IPS-18a (cell line): Measurements from ENCODE around the gene MAML2.

Source experiments
- H3K27ac ChIP-seq: one replicate; pipeline ENCODE4 v1.5.1; 2013; ENCODE audit warnings: low read length
- H3K27me3 ChIP-seq: one replicate; pipeline ENCODE4 v1.6.1; 2013; ENCODE audit warnings: mild to moderate bottlenecking, low read length; ENCODE audit not compliant: control insufficient read depth, insufficient read depth
- H3K36me3 ChIP-seq: one replicate; pipeline ENCODE4 v1.6.1; 2013; ENCODE audit warnings: low read depth, low read length; ENCODE audit not compliant: control insufficient read depth
- H3K4me1 ChIP-seq: one replicate; pipeline ENCODE4 v1.6.1; 2013; ENCODE audit warnings: low read depth, low read length; ENCODE audit not compliant: control insufficient read depth
- H3K4me3 ChIP-seq: one replicate; pipeline ENCODE4 v1.5.1; 2013; ENCODE audit warnings: low read length
- H3K9ac ChIP-seq: one replicate; pipeline ENCODE4 v1.6.1; 2013; ENCODE audit warnings: mild to moderate bottlenecking, low read length, moderate library complexity
- H3K9me3 ChIP-seq: one replicate; pipeline ENCODE4 v1.6.1; 2013; ENCODE audit warnings: low read depth, low read length; ENCODE audit not compliant: control insufficient read depth

Gene MAML2

GRCh38 chr11:96043291-96043690, 299.7 kb downstream of the MAML2 start:
- Histone ChIP-seq H3K27me3 (no peaks in the 10 kb centered on the region), H3K9me3 (no peaks in the 10 kb centered on the region), H3K36me3 (no peaks in the 10 kb centered on the region), H3K9ac (no peak overlapping the region), H3K4me3 (no peak overlapping the region), H3K4me1 (peaks cover 11% of the 10 kb centered on the region), H3K27ac (no peak overlapping the region)

- Histone ChIP-seq H3K4me3 (no peak overlapping the region), H3K4me1 (no peaks in the 10 kb centered on the region), H3K9ac (no peak overlapping the region), H3K9me3 (no peaks in the 10 kb centered on the region), H3K36me3 (no peaks in the 10 kb centered on the region), H3K27ac (no peak overlapping the region), H3K27me3 (no peaks in the 10 kb centered on the region)
Measured at GRCh38 chr11:96038046-96038445, 304.9 kb downstream of the MAML2 start.

- Histone ChIP-seq H3K9me3 (no peaks in the 10 kb centered on the region), H3K27ac (no peak overlapping the region), H3K9ac (no peak overlapping the region), H3K36me3 (no peaks in the 10 kb centered on the region), H3K27me3 (no peaks in the 10 kb centered on the region), H3K4me3 (no peak overlapping the region), H3K4me1 (no peaks in the 10 kb centered on the region)
Measured at GRCh38 chr11:96037405-96037949, 305.5 kb downstream of the MAML2 start.

GRCh38 chr11:96036863-96037262, 306.1 kb downstream of the MAML2 start:
- Histone ChIP-seq H3K9me3 (no peaks in the 10 kb centered on the region), H3K36me3 (no peaks in the 10 kb centered on the region), H3K27me3 (no peaks in the 10 kb centered on the region), H3K9ac (no peak overlapping the region), H3K27ac (no peak overlapping the region), H3K4me1 (no peaks in the 10 kb centered on the region), H3K4me3 (no peak overlapping the region)

- no peaks in the 10 kb centered on the region for H3K36me3 ChIP-seq
- no peaks in the 10 kb centered on the region for H3K4me1 ChIP-seq
- H3K9me3 ChIP-seq, result no peaks in the 10 kb centered on the region
- H3K27me3 ChIP-seq, result no peaks in the 10 kb centered on the region
- no peak overlapping the region for H3K4me3 ChIP-seq
- no peak overlapping the region for H3K27ac ChIP-seq
- no peak overlapping the region for H3K9ac ChIP-seq
Measured at GRCh38 chr11:96035740-96036078, 307.3 kb downstream of the MAML2 start.

GRCh38 chr11:96035031-96035739, 307.8 kb downstream of the MAML2 start:
- Histone ChIP-seq H3K9ac (no peak overlapping the region), H3K36me3 (no peaks in the 10 kb centered on the region), H3K9me3 (no peaks in the 10 kb centered on the region), H3K4me3 (no peak overlapping the region), H3K4me1 (no peaks in the 10 kb centered on the region), H3K27me3 (no peaks in the 10 kb centered on the region), H3K27ac (no peak overlapping the region)

- Histone ChIP-seq H3K27me3 (no peaks in the 10 kb centered on the region), H3K36me3 (no peaks in the 10 kb centered on the region), H3K4me1 (no peaks in the 10 kb centered on the region), H3K27ac (no peak overlapping the region), H3K9ac (no peak overlapping the region), H3K9me3 (no peaks in the 10 kb centered on the region), H3K4me3 (no peak overlapping the region)
Measured at GRCh38 chr11:96033599-96033998, 309.4 kb downstream of the MAML2 start.

- H3K27ac ChIP-seq, result no peak overlapping the region
- no peaks in the 10 kb centered on the region for H3K4me1 ChIP-seq
- H3K9me3 ChIP-seq, result no peaks in the 10 kb centered on the region
- H3K36me3 ChIP-seq, result no peaks in the 10 kb centered on the region
- no peaks in the 10 kb centered on the region for H3K27me3 ChIP-seq
- H3K4me3 ChIP-seq, result no peak overlapping the region
- no peak overlapping the region for H3K9ac ChIP-seq
Measured at GRCh38 chr11:96033095-96033494, 309.9 kb downstream of the MAML2 start.

GRCh38 chr11:96028746-96029145, 314.2 kb downstream of the MAML2 start:
- no peaks in the 10 kb centered on the region for H3K4me1 ChIP-seq

GRCh38 chr11:96027021-96027420, 316.0 kb downstream of the MAML2 start:
- Histone ChIP-seq H3K36me3 (no peaks in the 10 kb centered on the region), H3K9ac (no peak overlapping the region), H3K4me3 (no peak overlapping the region), H3K4me1 (no peaks in the 10 kb centered on the region), H3K27ac (no peak overlapping the region), H3K9me3 (no peaks in the 10 kb centered on the region), H3K27me3 (no peaks in the 10 kb centered on the region)

More at GRCh38 chr11:96028746-96029145, 314.2 kb downstream of the MAML2 start:
- H3K9ac ChIP-seq, result no peak overlapping the region
- H3K27me3 ChIP-seq, result no peaks in the 10 kb centered on the region
- H3K27ac ChIP-seq, result no peak overlapping the region
- H3K4me3 ChIP-seq, result no peak overlapping the region
- no peaks in the 10 kb centered on the region for H3K9me3 ChIP-seq
- H3K36me3 ChIP-seq, result no peaks in the 10 kb centered on the region

- no peaks in the 10 kb centered on the region for H3K4me1 ChIP-seq
- H3K27ac ChIP-seq, result no peak overlapping the region
- no peak overlapping the region for H3K4me3 ChIP-seq
- H3K36me3 ChIP-seq, result no peaks in the 10 kb centered on the region
- no peak overlapping the region for H3K9ac ChIP-seq
- H3K9me3 ChIP-seq, result no peaks in the 10 kb centered on the region
- H3K27me3 ChIP-seq, result no peaks in the 10 kb centered on the region
Measured at GRCh38 chr11:96026310-96026709, 316.7 kb downstream of the MAML2 start.

- Histone ChIP-seq H3K27ac (no peak overlapping the region), H3K27me3 (no peaks in the 10 kb centered on the region), H3K9me3 (no peaks in the 10 kb centered on the region), H3K36me3 (no peaks in the 10 kb centered on the region), H3K4me3 (no peak overlapping the region), H3K4me1 (peaks cover 7% of the 10 kb centered on the region), H3K9ac (no peak overlapping the region)
Measured at GRCh38 chr11:96024666-96025065, 318.3 kb downstream of the MAML2 start.
